Neuronal stem cell (in vitro differentiated cells): ENCODE data around the gene RTEL1.

Experiments
- DNase-seq: peaks from one replicate; pipeline ENCODE4 v3.0.0-alpha.2; 2013; ENCODE audit warnings: low spot score
- H2AFZ ChIP-seq: one replicate; pipeline ENCODE4 v1.6.1; 2013; ENCODE audit warnings: mild to moderate bottlenecking, low read length, inconsistent platforms
- H2AK5ac ChIP-seq: 2 replicates; pipeline ENCODE4 v1.6.1; 2013; ENCODE audit warnings: low read depth, mild to moderate bottlenecking, inconsistent platforms, low read length, moderate library complexity, mixed read lengths
- H2BK120ac ChIP-seq: 2 replicates; pipeline ENCODE4 v1.6.1; 2013; ENCODE audit warnings: low read depth, mild to moderate bottlenecking, inconsistent platforms, low read length, moderate library complexity, mixed read lengths
- H2BK12ac ChIP-seq: one replicate; pipeline ENCODE4 v1.6.1; 2013; ENCODE audit warnings: low read length, inconsistent platforms
- H2BK15ac ChIP-seq: 2 replicates; pipeline ENCODE4 v1.6.1; 2013; ENCODE audit warnings: mild to moderate bottlenecking, low read length, inconsistent platforms, mixed read lengths
- H2BK5ac ChIP-seq: one replicate; pipeline ENCODE4 v1.6.1; 2013; ENCODE audit warnings: inconsistent platforms, mild to moderate bottlenecking, low read length, moderate library complexity
- H3K14ac ChIP-seq: one replicate; pipeline ENCODE4 v1.6.1; 2013; ENCODE audit warnings: low read length, inconsistent platforms
- H3K18ac ChIP-seq: 2 replicates; pipeline ENCODE4 v1.6.1; 2013; ENCODE audit warnings: low read length, inconsistent platforms
- H3K23ac ChIP-seq: 2 replicates; pipeline ENCODE4 v1.6.1; 2013; ENCODE audit warnings: low read depth, mild to moderate bottlenecking, mixed read lengths, low read length, inconsistent platforms; ENCODE audit not compliant: poor library complexity
- H3K27ac ChIP-seq: replicated peaks from 3 replicates; pipeline ENCODE4 v1.5.1; 2013; ENCODE audit warnings: low read length, inconsistent platforms
- H3K27me3 ChIP-seq, 3 experiments: 2 replicates each; pipeline ENCODE4 v1.6.1; 2013; ENCODE audit warnings: low read length in 3 of 3, mild to moderate bottlenecking in 2 of 3, inconsistent platforms in 1 of 3, low read depth in 1 of 3, mixed read lengths in 1 of 3, moderate library complexity in 1 of 3; ENCODE audit not compliant: control insufficient read depth in 3 of 3, insufficient read depth in 3 of 3
- H3K36me3 ChIP-seq, 2 donors: replicated peaks in 1 of 2; 2 replicates each; pipeline ENCODE4 v1.6.1; 2013; ENCODE audit warnings: low read length in 2 of 2; ENCODE audit not compliant: control insufficient read depth in 2 of 2, insufficient read depth in 2 of 2
- H3K4ac ChIP-seq: 2 replicates; pipeline ENCODE4 v1.6.1; 2013; ENCODE audit warnings: inconsistent platforms, mild to moderate bottlenecking, low read length, moderate library complexity
- H3K4me1 ChIP-seq, 2 donors: 1 replicate in 1 of 2; 2 replicates in 1 of 2; pipeline ENCODE4 v1.6.1; 2013; ENCODE audit warnings: low read length in 2 of 2, low read depth in 1 of 2; ENCODE audit not compliant: control insufficient read depth in 2 of 2, insufficient read depth in 1 of 2
- H3K4me2 ChIP-seq: one replicate; pipeline ENCODE4 v1.6.1; 2013; ENCODE audit warnings: mild to moderate bottlenecking, low read length, inconsistent platforms; ENCODE audit not compliant: insufficient read depth, poor library complexity, severe bottlenecking
- H3K4me3 ChIP-seq, 2 donors: 2 replicates each; pipeline ENCODE4 v1.5.1; 2013; ENCODE audit warnings: low read length in 2 of 2, mild to moderate bottlenecking in 2 of 2, inconsistent platforms in 1 of 2, moderate library complexity in 1 of 2
- H3K79me1 ChIP-seq: one replicate; pipeline ENCODE4 v1.6.1; 2013; ENCODE audit warnings: low read depth, mild to moderate bottlenecking, inconsistent platforms, low read length, moderate library complexity
- H3K9ac ChIP-seq: one replicate; pipeline ENCODE4 v1.6.1; 2013; ENCODE audit warnings: mild to moderate bottlenecking, low read depth, low read length, inconsistent platforms; ENCODE audit not compliant: poor library complexity
- H3K9me3 ChIP-seq, 2 donors: replicated peaks in 1 of 2; 2 replicates each; pipeline versions ENCODE3 to v1.6.1; 2013; ENCODE audit warnings: low read length in 2 of 2, mild to moderate bottlenecking in 2 of 2, inconsistent platforms in 1 of 2, low read depth in 1 of 2, mixed read lengths in 1 of 2, moderate library complexity in 1 of 2; ENCODE audit not compliant: control insufficient read depth in 2 of 2, insufficient read depth in 1 of 2
- H4K8ac ChIP-seq: one replicate; pipeline ENCODE4 v1.6.1; 2013; ENCODE audit warnings: low read depth, mild to moderate bottlenecking, inconsistent platforms, low read length, moderate library complexity
- H4K91ac ChIP-seq: one replicate; pipeline ENCODE4 v1.6.1; 2013; ENCODE audit warnings: low read length, low read depth, mild to moderate bottlenecking, inconsistent platforms; ENCODE audit not compliant: poor library complexity
- WGBS, 2 donors: extraction: QIAGEN DNeasy Blood & Tissue Kit; methylation state at CpG; one replicate each; pipeline ENCODE4 v1.1.7; 2013; ENCODE audit warnings: missing lambda C conversion rate in 2 of 2, mixed read lengths in 1 of 2; ENCODE audit not compliant: insufficient read length in 2 of 2, insufficient replicate concordance in 1 of 2; ENCODE audit errors: extremely low coverage in 2 of 2; 5-methylcytosine and 5-hydroxymethylcytosine counted together

Gene RTEL1

DNA sequence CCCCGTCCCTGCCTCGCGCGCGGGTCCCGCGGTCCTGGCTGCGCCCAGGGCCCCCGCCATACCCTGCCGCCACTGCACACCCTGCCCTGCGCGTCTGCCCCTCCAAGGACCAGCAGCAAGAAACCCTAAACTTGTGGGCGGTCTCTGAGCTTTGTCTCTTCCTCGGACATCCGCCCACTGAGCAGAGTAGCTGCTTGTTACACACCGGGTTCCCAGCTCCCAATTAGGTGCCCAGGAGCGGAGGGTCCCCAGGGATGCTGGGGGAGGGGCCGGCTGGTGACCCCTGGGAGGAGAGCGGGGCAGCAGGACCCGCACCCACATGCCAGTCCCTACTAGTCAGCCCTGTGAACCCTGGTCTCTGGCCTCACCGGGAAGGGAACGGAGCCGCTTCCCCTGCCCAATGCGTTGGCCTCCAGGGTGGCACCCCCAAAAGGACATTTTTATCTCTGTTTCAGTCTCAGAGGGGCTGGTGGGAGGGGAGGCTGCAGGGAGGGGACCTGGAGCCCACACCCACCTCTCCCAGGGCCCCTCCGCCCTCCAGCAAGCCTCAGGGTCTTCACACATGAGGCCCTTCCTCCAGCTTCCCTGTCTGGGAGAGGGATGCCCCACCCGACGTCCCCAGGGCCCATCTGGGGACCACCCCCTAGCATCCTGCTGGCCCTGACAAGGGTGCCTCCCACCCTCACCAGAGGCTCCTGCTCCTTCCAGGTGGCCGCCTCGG, 15.4 kb upstream of the RTEL1 start:
- peak overlapping the region; percentile 31 for H3K23ac ChIP-seq
- no peak overlapping the region for H4K8ac ChIP-seq
- peak overlapping the region; percentile 90 for H2AK5ac ChIP-seq
- H3K4me1 ChIP-seq, result no peaks in the 10 kb centered on the region
- no CpG with 5 or more reads among the region's 29 CpGs for WGBS, 2 donors
- no peaks in the 10 kb centered on the region for H3K79me1 ChIP-seq
- peak overlapping the region; percentile 89 for H3K18ac ChIP-seq
- peaks cover 0 to 17% of the 10 kb centered on the region in 2 donors for H3K36me3 ChIP-seq
- H3K14ac ChIP-seq, result no peak overlapping the region
- no peak for DNase-seq
- H3K4me3 ChIP-seq, result peak overlapping the region in 1 of 2 donors; percentile 85
- no peak overlapping the region for H2BK15ac ChIP-seq
- H3K27me3 ChIP-seq, result peaks cover 0 to 5% (median 0%) of the 10 kb centered on the region in 3 experiments
- H3K9me3 ChIP-seq, result no peaks in the 10 kb centered on the region
- peak overlapping the region; percentile 70 for H3K9ac ChIP-seq
- no peak overlapping the region for H2BK5ac ChIP-seq
- H2AFZ ChIP-seq, result no peak overlapping the region
- no peak overlapping the region for H3K4ac ChIP-seq
- H3K4me2 ChIP-seq, result peak overlapping the region; percentile 89
- peak overlapping the region; percentile 24 for H2BK12ac ChIP-seq
- no peak overlapping the region for H4K91ac ChIP-seq
- no peak overlapping the region for H2BK120ac ChIP-seq
- no peak overlapping the region for H3K27ac ChIP-seq

DNA sequence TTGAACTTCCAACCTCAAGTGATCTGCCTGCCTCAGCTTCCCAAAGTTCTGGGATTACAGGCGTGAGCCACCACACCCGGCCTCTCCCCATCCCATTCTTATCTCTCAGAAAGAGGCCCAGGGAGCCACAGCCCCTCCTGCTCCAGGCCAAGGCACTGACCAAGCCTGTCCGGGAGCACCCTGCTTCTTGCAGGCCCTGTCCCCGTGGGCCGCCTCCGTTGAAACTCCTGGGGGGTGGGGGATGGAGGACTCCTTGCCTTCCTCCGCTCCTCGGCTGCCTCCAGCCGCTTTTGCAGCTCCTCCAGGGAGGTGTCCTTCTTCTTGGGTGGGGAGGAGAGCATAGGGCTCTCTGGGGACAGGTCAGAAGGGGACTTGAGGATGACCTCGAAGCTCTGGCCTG, 14.6 kb upstream of the RTEL1 start:
- Histone ChIP-seq H3K9ac (no peak overlapping the region), H2BK5ac (peak overlapping the region; percentile 66), H3K9me3 (no peaks in the 10 kb centered on the region), H3K14ac (no peak overlapping the region), H2BK12ac (no peak overlapping the region), H3K79me1 (no peaks in the 10 kb centered on the region), H3K27me3 (peaks cover 0 to 5% (median 0%) of the 10 kb centered on the region in 3 experiments), H3K23ac (no peak overlapping the region), H3K36me3 (peaks cover 0 to 23% of the 10 kb centered on the region in 2 donors), H3K4ac (no peak overlapping the region), H3K27ac (no peak overlapping the region), H4K8ac (no peak overlapping the region), H3K4me3 (no peak overlapping the region), H2BK15ac (peak overlapping the region; percentile 89), H2AK5ac (peak overlapping the region; percentile 91), H3K18ac (no peak overlapping the region), H2BK120ac (no peak overlapping the region), H2AFZ (no peak overlapping the region), H4K91ac (no peak overlapping the region), H3K4me2 (no peak overlapping the region), H3K4me1 (no peaks in the 10 kb centered on the region)
- no CpG with 5 or more reads among the region's 10 CpGs for WGBS, 2 donors
- DNase-seq, result no peak

DNA sequence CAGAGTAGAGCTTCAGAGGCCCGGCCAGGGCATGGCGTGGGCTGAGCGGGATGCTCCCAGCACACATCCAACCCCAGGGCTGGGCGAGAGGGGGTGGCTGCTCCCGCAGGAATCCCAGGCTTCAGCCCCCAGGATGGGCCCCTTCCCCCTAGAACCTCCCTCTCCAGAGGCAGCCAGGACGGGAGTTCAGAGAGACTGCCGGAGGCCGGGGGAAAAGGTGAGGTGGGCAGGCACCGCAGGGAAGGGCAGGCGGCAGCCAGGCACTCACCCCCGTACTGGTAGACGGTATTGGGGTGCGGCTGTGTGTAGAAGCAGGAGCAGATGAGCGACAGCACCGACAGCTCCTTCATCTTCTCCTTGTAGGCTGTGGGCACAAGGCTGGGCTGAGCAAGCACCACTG, 14.2 kb upstream of the RTEL1 start:
- Histone ChIP-seq H3K4ac (no peak overlapping the region), H4K91ac (no peak overlapping the region), H2AFZ (no peak overlapping the region), H3K4me1 (no peaks in the 10 kb centered on the region), H2BK120ac (no peak overlapping the region), H3K27ac (no peak overlapping the region), H3K9ac (no peak overlapping the region), H2BK15ac (peak overlapping the region; percentile 89), H3K18ac (no peak overlapping the region), H3K9me3 (no peaks in the 10 kb centered on the region), H2BK12ac (no peak overlapping the region), H4K8ac (no peak overlapping the region), H3K79me1 (no peaks in the 10 kb centered on the region), H3K27me3 (peaks cover 0 to 5% (median 0%) of the 10 kb centered on the region in 3 experiments), H3K4me2 (no peak overlapping the region), H3K14ac (no peak overlapping the region), H3K4me3 (no peak overlapping the region), H2BK5ac (peak overlapping the region; percentile 66), H3K23ac (peak overlapping the region; percentile 91), H2AK5ac (peak overlapping the region; percentile 91), H3K36me3 (peaks cover 0 to 28% of the 10 kb centered on the region in 2 donors)
- no peak for DNase-seq
- WGBS, 2 donors, result no CpG with 5 or more reads among the region's 15 CpGs

DNA sequence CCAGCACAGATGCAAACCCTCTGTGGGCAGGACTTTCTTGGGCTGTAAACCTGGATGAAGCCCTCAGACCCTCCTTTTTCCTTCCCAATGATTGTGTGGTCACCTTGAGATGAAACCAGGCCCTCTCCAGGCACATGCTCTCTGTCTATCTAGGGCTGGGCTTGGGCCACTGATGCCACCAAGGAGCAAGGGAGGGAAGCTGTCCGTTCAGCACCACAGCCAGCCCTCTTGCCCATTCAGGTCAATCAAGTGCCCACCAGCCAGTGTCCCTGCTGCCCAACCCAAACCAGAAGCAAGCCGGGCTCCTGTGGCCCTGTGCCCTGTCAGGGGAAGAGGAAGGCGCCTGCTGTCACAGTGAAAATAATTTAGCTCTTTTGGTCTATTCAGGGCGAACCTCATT, 12.9 kb upstream of the RTEL1 start:
- Histone ChIP-seq H3K23ac (no peak overlapping the region), H3K79me1 (no peaks in the 10 kb centered on the region), H3K4me3 (no peak overlapping the region), H3K27me3 (peaks cover 0 to 5% (median 0%) of the 10 kb centered on the region in 3 experiments), H3K14ac (no peak overlapping the region), H3K9me3 (no peaks in the 10 kb centered on the region), H2AK5ac (no peak overlapping the region), H2AFZ (no peak overlapping the region), H2BK15ac (no peak overlapping the region), H2BK12ac (no peak overlapping the region), H2BK120ac (no peak overlapping the region), H4K8ac (no peak overlapping the region), H3K4me2 (no peak overlapping the region), H3K36me3 (peaks cover 0 to 24% of the 10 kb centered on the region in 2 donors), H3K9ac (no peak overlapping the region), H3K4me1 (no peaks in the 10 kb centered on the region), H3K18ac (no peak overlapping the region), H4K91ac (no peak overlapping the region), H3K27ac (no peak overlapping the region), H2BK5ac (no peak overlapping the region), H3K4ac (no peak overlapping the region)
- WGBS, 2 donors, result no CpG with 5 or more reads among the region's 4 CpGs
- no peak for DNase-seq
